ENCODE data around the gene CCDC93.

GRCh38 chr2:118031566-118031965 is 17.7 kb upstream of the CCDC93 start:
- no peak for TF ChIP-seq POLR2A (IDR thresholded peaks at IDR 0.05)
- no peak for TF ChIP-seq CTCF (IDR thresholded peaks at IDR 0.05)

Measured in ovary (tissue), 3 donors.